ENCODE measurements around the gene ADIPOR2. TPM values are rescaled to one million over a fixed set of nuclear protein-coding genes. Genes with fewer than 3 reads are reported as not detected.

The ADIPOR2 gene
- 38.4 TPM for total RNA-seq
- long read RNA-seq, full-length matches to known transcripts, result 1 of 6 reads
- long read RNA-seq, partial matches to known transcripts, result 2 of 6 reads
- long read RNA-seq, other reads (novel, unspliced or antisense), result 3 of 6 reads

DNA sequence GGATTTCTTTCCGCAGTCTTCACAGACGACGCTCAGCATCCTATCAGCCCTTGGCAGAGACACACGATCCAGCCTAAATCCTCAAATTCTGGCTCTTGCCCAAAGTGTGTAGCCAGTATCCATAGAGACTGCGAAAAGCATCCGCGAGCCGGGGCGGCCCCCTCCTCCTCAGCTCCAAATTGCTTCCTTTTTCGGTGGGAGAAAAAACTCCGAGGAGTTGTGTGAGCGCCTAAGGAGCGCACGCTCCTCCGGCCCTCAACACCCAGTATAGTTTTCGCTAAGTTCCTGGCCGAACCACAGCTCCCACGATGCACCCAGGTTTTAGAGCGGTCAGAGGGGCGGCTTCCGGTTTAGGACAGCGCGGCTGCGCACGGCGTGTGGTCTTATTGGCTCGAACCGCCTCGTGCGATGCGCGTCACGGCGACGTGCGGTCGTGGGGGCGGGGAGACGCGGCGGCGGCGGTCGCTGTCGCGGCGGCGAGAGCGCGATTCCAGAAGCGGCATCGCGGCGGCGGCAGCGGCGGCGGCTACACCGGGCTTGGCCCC, at the start of gene ADIPOR2:
Gene ADIPOR2, plus strand, starts transcription at position 493 of the 545 bp plus-strand sequence. CDS start 63,274 bp downstream, outside the sequence.
- ATAC-seq, result peak; percentile 99
- intact Hi-C loops (cut with DNase I), result loop anchor here (5.0 kb wide), 1 partner anchor 38 kb away; no protein-coding TSS in a partner anchor
- peak; percentile 98 for DNase-seq (ENCODE audit: missing footprints)

- DNase-seq (ENCODE audit: missing footprints), result no peak
- no peak for ATAC-seq
These were observed 48.4 kb upstream of the ADIPOR2 start for GRCh38 chr12:1642513-1642912.

GRCh38 chr12:1643043-1643442, 47.8 kb upstream of the ADIPOR2 start:
- ATAC-seq (no peak), DNase-seq (ENCODE audit: missing footprints) (no peak)
- intact Hi-C loops (cut with DNase I), result no loop called here

More at GRCh38 chr12:1642513-1642912, 48.4 kb upstream of the ADIPOR2 start:
- intact Hi-C loops (cut with DNase I), result no loop called here

DNA sequence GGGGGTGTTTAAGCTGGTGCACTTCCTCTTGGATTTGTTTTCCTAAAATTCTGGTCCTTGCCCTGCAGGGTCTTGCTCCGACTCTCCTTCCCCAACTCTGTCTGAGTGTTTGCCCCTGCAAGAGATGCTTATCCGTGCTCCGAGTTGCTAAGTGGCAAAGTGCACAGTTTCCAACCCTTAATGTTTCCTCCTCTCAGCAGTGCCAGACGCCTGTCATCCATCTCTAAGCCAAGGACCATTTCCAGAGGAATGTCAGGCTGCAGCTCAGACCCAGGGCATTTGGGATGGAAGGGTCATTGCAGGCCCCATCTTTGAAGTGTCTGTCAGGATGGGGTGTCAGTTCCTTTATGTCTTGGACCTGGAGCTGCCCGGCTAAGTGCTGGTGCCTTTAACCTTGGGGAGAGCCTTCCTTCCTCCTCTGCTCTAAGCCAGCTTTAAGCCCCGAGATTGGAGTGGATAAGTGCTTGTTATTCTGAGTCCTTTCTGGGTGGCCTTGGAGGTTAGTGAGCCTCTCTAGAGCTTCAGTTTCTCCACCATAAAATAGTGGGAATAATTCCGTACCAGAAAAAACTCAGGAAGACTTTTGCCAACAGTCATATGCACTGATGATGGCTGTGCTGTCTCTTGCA, 46.9 kb upstream of the ADIPOR2 start:
- no peak for DNase-seq (ENCODE audit: missing footprints)
- no peak for ATAC-seq
- intact Hi-C loops (cut with DNase I), result no loop called here

- intact Hi-C loops (cut with DNase I), result no loop called here
- DNase-seq (ENCODE audit: missing footprints) (peak; percentile 89), ATAC-seq (peak; percentile 73)
These were observed 46.1 kb upstream of the ADIPOR2 start for GRCh38 chr12:1644534-1645438.

DNA sequence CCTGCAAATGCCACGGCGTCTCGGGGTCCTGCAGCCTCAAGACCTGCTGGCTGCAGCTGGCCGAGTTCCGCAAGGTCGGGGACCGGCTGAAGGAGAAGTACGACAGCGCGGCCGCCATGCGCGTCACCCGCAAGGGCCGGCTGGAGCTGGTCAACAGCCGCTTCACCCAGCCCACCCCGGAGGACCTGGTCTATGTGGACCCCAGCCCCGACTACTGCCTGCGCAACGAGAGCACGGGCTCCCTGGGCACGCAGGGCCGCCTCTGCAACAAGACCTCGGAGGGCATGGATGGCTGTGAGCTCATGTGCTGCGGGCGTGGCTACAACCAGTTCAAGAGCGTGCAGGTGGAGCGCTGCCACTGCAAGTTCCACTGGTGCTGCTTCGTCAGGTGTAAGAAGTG, 45.1 kb upstream of the ADIPOR2 start:
- ATAC-seq (no peak), DNase-seq (ENCODE audit: missing footprints) (no peak)
- intact Hi-C loops (cut with DNase I), result no loop called here

DNA sequence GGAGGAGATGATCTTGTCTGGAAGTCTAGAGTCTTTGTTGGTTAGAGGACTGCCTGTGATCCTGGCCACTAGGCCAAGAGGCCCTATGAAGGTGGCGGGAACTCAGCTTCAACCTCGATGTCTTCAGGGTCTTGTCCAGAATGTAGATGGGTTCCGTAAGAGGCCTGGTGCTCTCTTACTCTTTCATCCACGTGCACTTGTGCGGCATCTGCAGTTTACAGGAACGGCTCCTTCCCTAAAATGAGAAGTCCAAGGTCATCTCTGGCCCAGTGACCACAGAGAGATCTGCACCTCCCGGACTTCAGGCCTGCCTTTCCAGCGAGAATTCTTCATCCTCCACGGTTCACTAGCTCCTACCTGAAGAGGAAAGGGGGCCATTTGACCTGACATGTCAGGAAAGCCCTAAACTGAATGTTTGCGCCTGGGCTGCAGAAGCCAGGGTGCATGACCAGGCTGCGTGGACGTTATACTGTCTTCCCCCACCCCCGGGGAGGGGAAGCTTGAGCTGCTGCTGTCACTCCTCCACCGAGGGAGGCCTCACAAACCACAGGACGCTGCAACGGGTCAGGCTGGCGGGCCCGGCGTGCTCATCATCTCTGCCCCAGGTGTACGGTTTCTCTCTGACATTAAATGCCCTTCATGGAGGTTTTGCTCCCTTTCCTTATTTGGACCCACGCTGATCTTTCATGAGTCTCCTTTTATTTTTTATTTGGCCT, 44.1 kb upstream of the ADIPOR2 start:
- DNase-seq (ENCODE audit: missing footprints) (no peak), ATAC-seq (no peak)
- intact Hi-C loops (cut with DNase I), result no loop called here

DNA sequence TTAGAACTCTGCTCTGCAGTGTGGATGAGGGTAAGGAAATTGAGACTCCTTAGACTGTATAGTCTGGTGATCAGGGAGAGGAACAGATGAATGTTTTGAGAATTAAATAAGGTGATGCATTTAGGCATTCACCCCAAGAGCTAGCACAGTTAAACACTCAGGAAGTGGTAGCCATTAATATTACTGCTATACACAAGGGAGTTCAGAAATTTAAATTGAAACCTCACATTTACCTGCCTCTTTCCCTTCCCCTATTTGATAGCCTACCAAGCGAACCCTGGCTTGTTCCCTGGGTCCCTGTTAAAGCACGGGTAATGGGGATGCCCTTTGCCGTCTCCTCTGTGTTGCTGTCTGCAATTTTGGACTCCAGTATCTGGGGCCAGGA, 43.6 kb upstream of the ADIPOR2 start:
- intact Hi-C loops (cut with DNase I), result no loop called here
- DNase-seq (ENCODE audit: missing footprints) (no peak), ATAC-seq (no peak)

DNA sequence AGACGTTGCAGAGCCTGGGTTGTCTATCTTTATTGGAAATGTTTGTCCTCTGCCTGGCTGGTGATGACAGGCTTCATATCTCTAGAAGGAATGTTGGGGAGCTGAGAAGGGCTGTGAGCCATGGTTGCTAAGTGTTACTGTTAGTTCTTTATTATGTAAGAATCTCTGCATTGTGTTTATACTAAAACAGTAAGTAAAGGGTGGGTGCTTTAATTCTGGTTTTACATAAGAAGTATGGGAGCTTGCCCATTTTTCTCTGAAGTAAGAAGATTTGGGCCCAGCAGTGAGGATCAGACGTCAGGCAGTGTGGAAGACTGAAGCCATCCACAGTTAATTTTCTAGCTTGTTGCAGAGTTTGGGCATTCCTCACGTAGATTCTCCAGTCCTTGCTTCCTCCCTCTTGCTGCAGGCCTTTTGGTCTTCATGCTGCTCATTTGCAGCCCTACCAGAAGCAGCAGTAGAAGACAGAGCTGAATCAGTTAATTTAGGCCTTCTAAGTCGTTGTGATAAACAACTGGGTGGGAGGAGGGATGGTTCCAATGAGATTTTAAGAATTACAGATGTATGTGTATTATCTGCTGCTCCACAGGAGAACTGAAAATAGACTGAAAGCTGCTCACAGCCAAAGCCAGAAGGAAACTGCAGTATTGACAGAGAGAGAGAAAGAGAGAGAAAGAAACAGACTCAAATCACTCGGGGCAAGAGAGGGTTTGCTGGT, 40.5 kb upstream of the ADIPOR2 start:
- intact Hi-C loops (cut with DNase I), result loop anchor here (2.0 to 5.0 kb wide), 3 partner anchors 42 to 287 kb away; partner anchors contain the start of gene ADIPOR2
- DNase-seq (ENCODE audit: missing footprints) (no peak), ATAC-seq (peak; percentile 87)

DNA sequence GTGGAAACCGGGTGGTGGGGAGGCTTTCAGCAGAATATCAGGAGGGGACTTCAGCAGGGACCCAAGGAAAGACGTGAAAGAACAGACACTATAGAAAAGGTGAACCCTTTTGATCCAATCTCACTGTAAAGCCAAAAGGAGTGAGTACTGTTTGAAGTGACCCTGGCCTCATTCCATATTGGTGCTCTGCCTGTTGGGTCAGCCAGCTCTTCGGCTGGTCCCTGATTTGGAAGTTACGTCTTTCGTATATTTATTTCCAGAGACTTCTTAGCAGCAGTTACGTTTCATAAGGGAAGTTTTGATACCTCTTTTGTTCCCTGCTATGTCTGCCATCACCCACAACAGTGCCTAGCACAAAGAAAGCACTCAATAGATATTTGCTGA, 39.9 kb upstream of the ADIPOR2 start:
- intact Hi-C loops (cut with DNase I), result loop anchor here (2.0 to 5.0 kb wide), 3 partner anchors 41 to 286 kb away; partner anchors contain the start of gene ADIPOR2
- peak; percentile 40 for ATAC-seq
- DNase-seq (ENCODE audit: missing footprints), result no peak

DNA sequence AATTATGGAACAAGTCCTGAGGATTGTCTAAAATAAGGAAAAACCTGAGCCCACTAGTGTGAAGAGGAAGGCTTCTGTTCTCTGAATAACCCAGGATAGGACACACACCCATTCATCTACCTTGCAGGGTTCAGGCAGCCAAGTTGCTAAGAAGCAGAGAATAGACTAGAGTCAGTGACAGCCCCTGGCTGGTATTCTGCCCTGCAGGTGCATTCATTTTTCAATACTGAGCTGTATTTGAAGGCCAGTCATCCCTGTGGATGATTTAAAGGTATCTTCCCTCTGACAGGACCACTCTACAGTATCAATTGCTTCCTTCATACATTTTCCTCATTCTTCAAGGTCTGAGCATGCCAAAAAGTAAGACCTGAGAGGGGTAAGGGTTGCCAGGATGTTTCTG, 38.9 kb upstream of the ADIPOR2 start:
- DNase-seq (ENCODE audit: missing footprints), result no peak
- intact Hi-C loops (cut with DNase I), result loop anchor here (1.0 to 5.0 kb wide), 4 partner anchors 40 to 285 kb away; partner anchors contain the start of gene ADIPOR2
- ATAC-seq, result no peak

- DNase-seq (ENCODE audit: missing footprints) (no peak), ATAC-seq (no peak)
- intact Hi-C loops (cut with DNase I), result no loop called here
These were observed 35.6 kb upstream of the ADIPOR2 start for GRCh38 chr12:1655225-1655788.

DNA sequence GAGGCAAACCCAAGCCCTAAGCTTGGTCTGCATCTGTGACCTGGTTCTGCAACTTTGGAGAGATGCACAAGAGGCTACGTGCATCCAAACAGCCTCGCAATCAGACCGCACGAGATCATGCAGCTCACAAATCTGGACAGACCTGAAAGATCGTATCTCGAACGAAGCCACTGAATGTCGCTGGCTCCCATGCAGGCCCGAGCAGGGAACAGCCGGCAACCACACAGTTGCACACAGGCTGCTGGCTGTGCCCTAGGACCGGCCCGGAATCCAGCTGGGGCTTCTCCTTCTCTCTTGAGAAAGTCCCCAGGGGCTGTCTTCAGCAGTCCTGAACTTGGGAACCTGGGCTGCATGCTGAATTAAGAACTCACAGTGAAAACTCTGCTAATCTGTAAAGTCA, 34.0 kb upstream of the ADIPOR2 start:
- ATAC-seq (no peak), DNase-seq (ENCODE audit: missing footprints) (no peak)
- intact Hi-C loops (cut with DNase I), result no loop called here

DNA sequence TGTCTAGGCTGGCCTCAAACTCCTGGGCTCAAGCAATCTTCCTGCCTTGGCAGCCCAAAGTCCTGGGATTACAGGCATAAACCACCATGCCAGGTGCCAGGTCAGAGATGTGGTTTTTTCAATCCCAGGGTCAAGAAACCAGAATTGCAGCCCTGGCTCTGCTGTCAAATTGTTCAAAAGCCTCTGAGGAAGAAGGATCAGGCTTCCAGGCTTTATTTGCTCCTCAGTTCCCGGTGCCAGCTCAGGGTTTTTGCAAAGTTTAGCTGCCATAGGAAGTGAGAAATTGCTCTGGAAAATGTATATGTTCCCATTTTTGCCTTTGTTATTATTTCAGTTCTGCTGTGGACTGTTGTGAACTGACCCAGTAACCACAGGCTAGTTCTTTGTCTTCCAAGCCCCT, 33.2 kb upstream of the ADIPOR2 start:
- DNase-seq (ENCODE audit: missing footprints) (no peak), ATAC-seq (no peak)
- intact Hi-C loops (cut with DNase I), result no loop called here

DNA sequence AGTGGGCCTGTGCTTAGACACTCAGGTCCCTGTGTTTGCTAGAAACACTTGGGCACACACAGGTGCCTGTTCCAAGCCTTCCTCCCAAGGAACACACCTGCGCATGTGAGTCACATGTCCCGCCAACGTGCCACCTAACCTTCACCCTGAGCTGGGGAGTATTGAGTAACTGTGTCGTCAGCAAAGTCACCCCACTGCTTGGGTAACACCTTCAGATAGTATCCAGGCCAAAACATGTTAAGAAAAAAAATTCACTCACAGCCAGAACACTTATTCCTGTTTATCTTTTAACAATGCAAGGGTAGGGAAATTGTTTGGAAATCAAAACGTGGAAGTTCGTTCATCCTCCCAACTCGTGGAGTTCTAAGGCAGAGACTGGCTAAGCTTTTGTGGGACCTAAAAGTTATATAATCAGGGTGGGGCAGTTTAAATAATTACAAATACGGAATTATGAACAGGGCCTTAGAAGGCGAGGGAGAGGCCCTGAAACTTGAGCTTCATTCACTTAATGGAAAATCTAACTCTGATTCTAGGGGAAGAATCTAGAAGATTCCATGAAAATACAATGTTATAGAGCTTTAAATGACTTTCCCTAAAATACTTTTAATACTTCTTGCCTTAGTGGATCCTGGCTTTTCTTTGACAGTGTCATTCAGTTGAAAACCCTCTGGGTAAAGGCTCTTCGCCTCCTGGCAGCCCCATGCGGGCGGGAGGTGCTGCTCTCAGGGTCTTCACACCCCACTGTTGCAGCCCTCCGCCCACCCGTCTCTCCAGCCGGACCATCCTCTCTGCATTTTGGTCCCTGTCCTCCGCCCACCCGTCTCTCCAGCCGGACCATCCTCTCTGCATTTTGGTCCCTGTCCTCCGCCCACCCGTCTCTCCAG, 30.3 kb upstream of the ADIPOR2 start:
- ATAC-seq, result peak; percentile 38
- no peak for DNase-seq (ENCODE audit: missing footprints)
- intact Hi-C loops (cut with DNase I), result loop anchor here (5.0 kb wide), 1 partner anchor 832 kb away; no protein-coding TSS in a partner anchor

DNA sequence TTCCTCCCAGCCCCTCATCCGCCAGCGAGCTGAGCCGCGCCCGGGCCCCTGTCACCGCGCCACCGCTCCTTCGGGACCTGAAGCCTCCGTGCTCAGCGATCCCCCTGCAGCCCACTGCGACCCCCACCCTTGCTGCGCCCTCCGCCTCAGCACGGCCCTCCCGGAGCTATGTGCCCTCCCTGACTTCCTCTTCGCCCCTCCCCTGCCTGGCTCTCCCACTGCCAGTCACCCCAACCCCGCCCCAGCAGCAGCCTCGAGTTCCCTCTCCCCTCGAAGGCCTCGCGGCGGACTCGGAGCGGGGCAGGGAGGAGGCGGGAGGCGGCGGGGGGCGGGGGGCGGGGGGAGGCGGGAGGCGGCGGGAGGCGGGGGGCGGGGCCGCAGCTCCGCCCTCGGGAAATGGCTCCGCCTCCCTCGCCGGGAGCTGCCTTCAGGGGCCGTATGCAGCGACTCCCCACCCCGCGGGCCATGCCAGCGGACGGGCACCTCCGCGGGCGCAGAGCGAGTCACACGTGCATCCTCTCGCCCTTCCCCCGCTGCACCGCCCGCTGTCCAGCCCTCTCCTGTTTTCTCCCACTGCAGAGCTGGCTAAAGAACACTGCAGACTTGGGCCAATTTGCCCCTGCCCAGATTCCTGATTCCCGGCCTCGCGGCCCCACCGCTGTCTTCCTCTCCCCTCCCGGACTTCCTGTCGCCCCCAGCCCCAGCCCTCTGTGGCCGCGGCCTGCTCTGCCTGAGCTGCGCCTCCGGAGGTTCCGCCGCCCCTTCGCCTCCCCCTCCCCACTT, 29.1 kb upstream of the ADIPOR2 start:
- intact Hi-C loops (cut with DNase I), result loop anchor here (5.0 kb wide), 1 partner anchor 831 kb away; no protein-coding TSS in a partner anchor
- DNase-seq (ENCODE audit: missing footprints) (peak; percentile 96), ATAC-seq (peak; percentile 85)

Data from Right ventricle myocardium inferior (tissue), 1 donor.